ENCODE results near the gene ZC3H12C.
A peak's percentile ranks its signal among the peaks of the same experiment; 100 is the strongest.

The ZC3H12C gene

DNA sequence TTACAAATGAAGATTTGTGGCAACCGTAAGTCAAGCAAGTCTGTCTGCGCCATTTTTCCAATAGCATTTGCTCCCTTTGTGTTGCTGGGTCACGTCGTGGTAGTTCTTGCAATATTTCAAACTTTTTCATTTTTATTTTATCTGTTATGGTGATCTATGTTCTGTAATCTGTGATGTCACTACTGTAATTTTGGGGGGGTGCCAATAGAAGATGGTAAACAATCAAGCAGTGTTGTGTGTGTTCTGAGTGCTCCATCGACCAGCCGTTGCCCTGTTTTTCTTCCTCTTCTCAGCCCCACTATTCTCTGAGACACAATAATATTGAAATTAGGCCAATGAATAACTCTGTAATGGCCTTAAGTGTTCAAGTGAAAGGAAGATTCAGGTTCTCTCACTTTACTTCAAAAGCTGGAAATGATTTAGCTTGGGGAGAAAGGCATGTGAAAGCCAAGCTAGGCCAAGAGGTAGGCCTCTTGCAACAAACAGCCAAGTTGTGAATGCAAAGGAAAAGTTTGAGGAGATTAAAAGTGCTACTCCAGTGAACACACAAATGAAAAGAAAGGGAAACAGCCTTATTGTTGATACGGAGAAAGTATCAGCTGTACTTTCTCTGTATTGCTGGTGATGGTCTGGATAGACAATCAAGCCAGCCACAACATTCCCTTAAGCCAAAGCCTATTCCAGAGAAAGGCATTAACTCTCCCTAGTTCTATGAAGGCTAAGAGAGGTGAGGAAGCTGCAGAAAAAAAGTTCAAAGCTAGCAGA lies 7.5 kb downstream of the ZC3H12C start:
- no peak for DNase-seq

- DNase-seq, result no peak
These were observed 13.6 kb downstream of the ZC3H12C start for GRCh38 chr11:110106713-110107274.

GRCh38 chr11:110110854-110111253 lies 17.7 kb downstream of the ZC3H12C start:
- no peak for DNase-seq

- DNase-seq, result no peak
These were observed 19.3 kb downstream of the ZC3H12C start for GRCh38 chr11:110112457-110112856.

GRCh38 chr11:110113505-110113904 lies 20.3 kb downstream of the ZC3H12C start:
- no peak for DNase-seq

GRCh38 chr11:110113973-110114372 lies 20.8 kb downstream of the ZC3H12C start:
- no peak for DNase-seq

DNA sequence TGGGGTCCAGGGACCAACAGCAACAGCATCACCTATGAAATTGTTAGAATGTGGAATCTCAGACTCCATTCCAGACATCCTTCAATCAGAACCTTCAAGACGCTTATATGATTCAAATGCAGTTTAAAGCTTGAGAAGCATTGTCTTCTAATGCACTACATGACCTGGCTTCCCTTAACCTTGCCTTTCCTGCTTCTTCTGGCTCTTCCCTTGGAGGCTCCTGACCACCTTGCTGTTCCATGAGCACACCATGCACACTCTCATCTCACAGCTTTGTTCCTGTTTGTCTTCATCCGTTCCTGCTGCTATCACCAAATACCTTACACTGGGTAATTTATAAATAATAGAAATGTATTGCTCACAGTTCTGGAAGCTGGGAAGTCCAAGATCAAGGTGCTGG lies 26.1 kb downstream of the ZC3H12C start:
- no peak for DNase-seq

DNA sequence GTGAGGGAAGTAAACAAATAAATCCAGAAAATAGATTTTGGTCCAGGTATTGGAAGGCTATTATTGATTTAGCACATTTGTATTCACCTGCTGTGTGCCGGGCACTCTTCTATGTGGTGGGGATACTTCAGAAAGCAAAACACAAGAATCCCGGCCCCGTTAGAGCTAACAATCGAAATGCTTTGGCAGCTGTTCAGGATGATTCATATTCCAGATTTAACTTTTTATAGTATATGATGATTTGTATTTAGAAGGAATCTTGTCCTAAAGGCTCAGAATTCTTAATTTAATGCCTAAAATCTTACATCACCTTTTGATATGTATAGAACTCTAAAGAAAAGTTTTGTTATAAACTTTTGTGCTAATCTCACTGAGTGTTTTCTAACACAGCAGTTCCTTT lies 28.0 kb downstream of the ZC3H12C start:
- DNase-seq, result peak; percentile 48

GRCh38 chr11:110123003-110123402 lies 29.8 kb downstream of the ZC3H12C start:
- DNase-seq, result no peak

DNA sequence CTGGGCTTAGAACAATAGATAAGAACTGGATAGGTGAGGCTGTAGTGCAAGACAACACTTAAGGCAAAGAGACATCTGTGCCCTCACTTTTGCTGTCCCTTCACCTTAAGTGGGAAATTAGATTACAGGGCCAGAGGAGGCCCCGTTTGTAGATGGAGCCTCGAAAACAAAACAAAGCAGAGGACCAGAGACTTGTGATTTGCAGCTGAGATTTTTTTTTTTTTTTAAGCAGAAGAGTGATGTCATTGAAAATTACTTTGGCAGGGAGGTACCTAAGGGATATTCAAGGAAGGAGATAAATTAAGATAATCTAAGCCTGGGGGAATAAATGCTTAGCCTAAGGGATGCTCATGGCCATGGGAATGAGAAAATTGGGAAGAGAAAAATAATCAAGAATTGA lies 31.4 kb downstream of the ZC3H12C start:
- DNase-seq, result no peak

DNA sequence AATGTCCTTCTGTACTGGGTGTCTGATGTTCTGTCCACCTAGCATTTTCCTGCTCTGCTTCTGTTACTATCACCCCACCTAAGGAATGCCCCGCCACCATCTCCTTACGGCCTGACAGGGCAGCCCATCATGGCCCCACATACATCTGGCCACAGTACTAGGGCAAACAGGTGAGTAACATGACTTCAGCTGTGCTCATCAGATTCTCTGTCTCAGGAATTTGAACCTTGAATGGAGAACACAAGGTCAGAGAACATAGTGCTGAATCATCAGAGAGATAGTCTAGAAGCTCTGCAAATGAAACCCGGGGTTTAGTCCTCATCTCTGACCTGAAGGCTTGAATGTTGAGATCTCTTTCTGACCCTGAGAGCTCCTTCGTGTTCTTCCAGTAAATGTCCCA lies 32.4 kb downstream of the ZC3H12C start:
- no peak for DNase-seq

DNA sequence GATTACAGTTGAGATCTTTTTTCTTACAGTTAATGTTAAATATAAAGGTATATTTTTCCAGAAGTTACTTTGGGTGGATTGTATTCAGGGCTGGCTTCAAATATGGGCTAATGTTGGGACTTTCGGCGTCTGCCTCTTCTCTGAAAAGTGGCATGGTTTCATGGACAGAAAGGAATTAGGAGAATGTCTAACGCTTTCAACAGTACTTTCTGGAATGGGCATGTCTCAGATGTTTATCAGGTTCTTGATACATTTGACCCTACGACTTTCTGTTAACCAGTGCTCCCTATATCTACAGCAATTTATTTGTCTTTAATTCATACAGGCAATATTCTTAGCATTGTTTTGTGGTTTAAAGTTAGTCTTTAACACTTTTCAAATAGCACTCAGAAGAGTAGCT lies 33.7 kb downstream of the ZC3H12C start:
- no peak for DNase-seq

DNA sequence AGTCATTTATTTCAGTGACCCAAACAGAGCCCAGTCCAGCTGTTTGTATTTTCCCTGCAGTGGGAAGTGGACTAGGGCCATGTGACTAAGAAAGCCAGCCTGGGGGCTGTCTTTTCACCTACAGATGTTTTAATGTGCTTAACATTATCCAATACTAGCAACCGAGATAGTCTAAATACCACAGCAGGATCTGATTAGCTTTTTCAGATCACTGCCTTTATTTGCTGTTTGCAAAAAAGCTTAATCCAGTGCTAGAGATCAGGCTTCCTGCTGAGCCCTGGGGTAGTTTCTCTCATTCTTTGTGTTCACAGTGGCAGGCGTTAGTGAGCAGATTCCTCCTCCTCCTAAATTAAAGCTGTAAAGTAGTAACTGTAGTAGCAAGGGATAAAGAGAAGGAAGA lies 35.0 kb downstream of the ZC3H12C start:
- peak; percentile 80 for DNase-seq

DNA sequence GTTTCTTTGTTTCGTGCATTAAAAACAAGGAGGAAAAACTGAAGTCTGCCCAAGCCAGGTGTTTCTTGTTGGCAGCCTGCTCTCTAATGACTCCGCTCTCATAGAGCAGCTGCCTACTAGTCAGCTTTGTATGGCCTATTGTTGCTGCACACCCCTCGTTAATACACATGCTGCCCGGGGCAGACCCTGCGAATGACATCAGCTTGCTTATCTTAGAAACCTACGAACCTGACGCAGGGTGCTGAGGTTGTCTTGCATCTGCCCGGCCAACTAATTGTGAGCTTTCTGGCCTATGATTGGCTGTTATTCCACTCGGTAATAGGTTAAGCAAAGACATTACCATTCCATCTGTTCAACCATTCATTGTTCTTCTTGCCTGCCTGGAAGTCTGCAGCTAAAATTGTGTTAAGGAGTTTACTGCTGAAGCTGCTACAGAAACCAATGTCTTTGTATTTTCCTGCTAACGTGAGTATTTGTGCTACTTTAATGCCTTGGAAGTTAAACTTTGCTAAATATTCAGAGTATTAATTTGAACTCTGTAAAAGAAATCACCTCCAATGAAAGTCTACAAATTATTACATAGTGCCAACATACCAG lies 37.5 kb downstream of the ZC3H12C start:
- peak; percentile 94 for DNase-seq

GRCh38 chr11:110131386-110132123 lies 38.4 kb downstream of the ZC3H12C start:
- peak; percentile 85 for DNase-seq

- DNase-seq, result peak; percentile 58
These were observed 40.0 kb downstream of the ZC3H12C start for GRCh38 chr11:110133160-110133559.

GRCh38 chr11:110134110-110134509 lies 40.9 kb downstream of the ZC3H12C start:
- DNase-seq, result peak; percentile 89

DNA sequence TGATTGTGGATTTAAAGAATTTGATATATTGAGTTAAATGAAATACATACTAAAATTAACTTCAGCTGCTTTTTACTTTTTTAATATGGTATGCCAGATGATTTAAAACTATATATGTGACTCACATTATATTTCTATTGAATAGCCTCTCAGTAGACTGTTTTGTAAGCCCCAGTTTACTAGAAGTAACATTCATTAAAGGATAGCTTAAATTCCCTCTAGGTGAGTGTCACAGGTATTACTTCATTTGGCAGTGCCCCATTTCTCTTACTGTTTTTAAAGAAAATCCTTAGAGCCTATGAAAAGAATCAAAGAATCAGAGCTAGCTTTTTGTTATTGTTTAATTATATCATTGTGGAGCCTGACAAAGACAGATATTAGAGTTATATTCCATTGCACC lies 48.6 kb downstream of the ZC3H12C start:
- no peak for DNase-seq

- DNase-seq, result no peak
These were observed 54.9 kb downstream of the ZC3H12C start for GRCh38 chr11:110147962-110148709.

DNA sequence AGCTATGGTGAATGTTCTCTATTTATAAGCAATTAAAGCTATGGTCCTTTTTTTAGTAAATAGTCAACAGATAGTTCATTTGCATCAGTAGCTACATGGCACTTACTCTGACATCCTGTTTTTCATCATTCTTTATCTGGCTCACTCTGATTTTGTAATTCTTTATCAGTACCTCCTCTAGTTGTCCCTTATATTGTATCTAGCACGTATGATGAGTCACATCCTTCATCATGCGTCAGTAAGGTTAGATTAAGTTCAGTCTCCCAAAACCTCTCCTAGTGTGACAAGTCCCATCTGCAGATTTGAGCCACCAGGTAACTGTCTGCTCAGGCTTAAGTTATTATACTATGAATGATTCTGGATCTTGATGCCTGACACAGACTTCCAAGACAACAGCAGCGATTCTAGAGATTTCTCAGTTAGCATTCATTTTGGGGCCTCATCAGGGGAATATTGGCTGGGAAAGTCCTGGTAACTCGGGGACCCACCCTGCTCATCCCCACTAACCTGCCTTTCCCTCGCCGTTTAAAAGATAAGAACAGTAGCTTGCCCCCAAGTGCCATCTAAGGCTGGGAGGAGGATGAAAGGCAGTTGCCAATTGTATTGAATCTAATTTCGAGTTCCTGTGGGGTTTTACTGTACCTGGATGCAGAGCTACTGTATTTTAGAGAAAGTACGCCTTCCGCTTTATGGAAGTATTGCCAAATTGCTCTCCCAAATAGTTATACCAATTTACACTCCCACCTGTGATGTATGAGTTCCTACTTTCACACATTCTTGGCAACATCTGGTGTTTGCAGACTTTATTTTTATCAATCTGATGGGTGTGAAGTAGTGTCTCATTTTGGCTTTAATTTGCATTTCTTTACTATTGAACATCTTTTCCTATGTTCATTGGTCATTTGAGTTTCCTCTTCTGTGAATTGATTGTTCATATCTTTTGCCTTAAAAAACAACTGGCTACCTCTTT lies 55.9 kb downstream of the ZC3H12C start:
- DNase-seq, result no peak

GRCh38 chr11:110152199-110152598 lies 59.0 kb downstream of the ZC3H12C start:
- DNase-seq, result no peak

DNA sequence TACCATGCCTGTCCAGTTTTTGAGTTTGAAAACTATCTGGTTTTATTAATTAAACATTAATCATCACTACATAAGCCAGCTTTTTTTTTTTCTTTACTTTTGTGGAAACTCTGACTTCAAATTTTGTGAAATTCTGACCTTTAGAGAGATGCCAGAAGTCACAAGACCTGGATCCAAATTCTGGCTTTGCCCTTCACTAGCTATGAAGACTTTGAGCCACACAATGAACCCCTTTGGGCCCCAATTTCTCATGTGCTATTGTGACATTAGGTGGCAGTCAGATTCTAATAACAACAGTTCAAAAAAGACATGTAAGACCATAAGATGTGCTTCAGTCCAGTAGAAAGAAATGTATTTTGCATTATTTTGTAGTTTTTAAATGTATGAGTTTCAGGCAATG lies 60.3 kb downstream of the ZC3H12C start:
- DNase-seq, result no peak

Measured in eye (tissue), 1 donor.